ENCODE results near the gene UBE2C.

Gene UBE2C

GRCh38 chr20:45798935-45799642, 13.4 kb upstream of the UBE2C start:
- Histone ChIP-seq H3K27me3 (replicated peaks; ENCODE audit: insufficient read depth, low read length) (no peaks in the 10 kb centered on the region), H3K9me2 (replicated peaks; ENCODE audit: insufficient read depth, low read length) (no peaks in the 10 kb centered on the region), H3K9me3 (replicated peaks; ENCODE audit: insufficient read depth, low read length) (no peaks in the 10 kb centered on the region), H2AFZ (ENCODE audit: low read length) (no peak overlapping the region), H3K4me2 (ENCODE audit: low read depth, low read length) (no peak overlapping the region), H4K20me1 (ENCODE audit: insufficient read depth, low read length) (0 out of 2 replicates have a peak, but pooled peaks cover 4% of the 10 kb centered on the region), H3F3A (ENCODE audit: insufficient read depth, low read length) (peaks cover 6% of the 10 kb centered on the region), H3K4me1 (ENCODE audit: low read length) (no peaks in the 10 kb centered on the region), H3K4me3 (ENCODE audit: low read length) (no peak overlapping the region), H3K36me3 (replicated peaks; ENCODE audit: insufficient read depth, low read length) (no peaks in the 10 kb centered on the region), H3K9ac (ENCODE audit: low read length) (no peak overlapping the region), H3K27ac (ENCODE audit: low read length) (no peak overlapping the region), H3K79me2 (ENCODE audit: low read length) (no peaks in the 10 kb centered on the region)
- TF ChIP-seq EZH2phosphoT487 (IDR thresholded peaks at IDR 0.05; ENCODE audit: low read length) (no peak), EZH2 (optimal IDR thresholded peaks at IDR 0.05; ENCODE audit: low read depth, low read length) (no peak), CTCF (IDR thresholded peaks at IDR 0.05; ENCODE audit: low read length) (peak; percentile 69)
- DNase-seq = peak; percentile 52

- Histone ChIP-seq H3K4me3 (ENCODE audit: low read length) (no peak overlapping the region), H2AFZ (ENCODE audit: low read length) (no peak overlapping the region), H3K79me2 (ENCODE audit: low read length) (no peaks in the 10 kb centered on the region), H4K20me1 (ENCODE audit: insufficient read depth, low read length) (0 out of 2 replicates have a peak, but pooled peaks cover 4% of the 10 kb centered on the region), H3K36me3 (replicated peaks; ENCODE audit: insufficient read depth, low read length) (no peaks in the 10 kb centered on the region; the same call in 1 of the 2 replicates), H3K9me3 (replicated peaks; ENCODE audit: insufficient read depth, low read length) (no peaks in the 10 kb centered on the region), H3K4me1 (ENCODE audit: low read length) (no peaks in the 10 kb centered on the region), H3K9ac (ENCODE audit: low read length) (no peak overlapping the region), H3K27me3 (replicated peaks; ENCODE audit: insufficient read depth, low read length) (no peaks in the 10 kb centered on the region), H3K4me2 (ENCODE audit: low read depth, low read length) (no peak overlapping the region), H3K9me2 (replicated peaks; ENCODE audit: insufficient read depth, low read length) (no peaks in the 10 kb centered on the region), H3K27ac (ENCODE audit: low read length) (no peak overlapping the region), H3F3A (ENCODE audit: insufficient read depth, low read length) (peaks cover 6% of the 10 kb centered on the region)
- DNase-seq = no peak
- TF ChIP-seq EZH2phosphoT487 (IDR thresholded peaks at IDR 0.05; ENCODE audit: low read length) = no peak
- no peak for TF ChIP-seq EZH2 (optimal IDR thresholded peaks at IDR 0.05; ENCODE audit: low read depth, low read length)
- no peak for TF ChIP-seq CTCF (IDR thresholded peaks at IDR 0.05; ENCODE audit: low read length)
Measured at GRCh38 chr20:45801851-45802250, 10.6 kb upstream of the UBE2C start.

- Histone ChIP-seq H3K4me3 (ENCODE audit: low read length) (no peak overlapping the region), H3K9me3 (replicated peaks; ENCODE audit: insufficient read depth, low read length) (no peaks in the 10 kb centered on the region), H3K36me3 (replicated peaks; ENCODE audit: insufficient read depth, low read length) (no peaks in the 10 kb centered on the region), H3F3A (ENCODE audit: insufficient read depth, low read length) (no peaks in the 10 kb centered on the region), H3K27ac (ENCODE audit: low read length) (no peak overlapping the region), H3K79me2 (ENCODE audit: low read length) (peaks cover 19% of the 10 kb centered on the region), H3K4me2 (ENCODE audit: low read depth, low read length) (no peak overlapping the region), H3K4me1 (ENCODE audit: low read length) (no peaks in the 10 kb centered on the region), H3K9ac (ENCODE audit: low read length) (no peak overlapping the region), H3K27me3 (replicated peaks; ENCODE audit: insufficient read depth, low read length) (no peaks in the 10 kb centered on the region), H2AFZ (ENCODE audit: low read length) (no peak overlapping the region), H3K9me2 (replicated peaks; ENCODE audit: insufficient read depth, low read length) (no peaks in the 10 kb centered on the region), H4K20me1 (ENCODE audit: insufficient read depth, low read length) (no peaks in the 10 kb centered on the region)
- TF ChIP-seq EZH2 (optimal IDR thresholded peaks at IDR 0.05; ENCODE audit: low read depth, low read length) (no peak), EZH2phosphoT487 (IDR thresholded peaks at IDR 0.05; ENCODE audit: low read length) (no peak), CTCF (IDR thresholded peaks at IDR 0.05; ENCODE audit: low read length) (no peak)
- DNase-seq = no peak
Measured at GRCh38 chr20:45810191-45810970, 2.1 kb upstream of the UBE2C start.

All from MM.1S (cell line).